ENCODE data around the gene ERBB2.

DNA sequence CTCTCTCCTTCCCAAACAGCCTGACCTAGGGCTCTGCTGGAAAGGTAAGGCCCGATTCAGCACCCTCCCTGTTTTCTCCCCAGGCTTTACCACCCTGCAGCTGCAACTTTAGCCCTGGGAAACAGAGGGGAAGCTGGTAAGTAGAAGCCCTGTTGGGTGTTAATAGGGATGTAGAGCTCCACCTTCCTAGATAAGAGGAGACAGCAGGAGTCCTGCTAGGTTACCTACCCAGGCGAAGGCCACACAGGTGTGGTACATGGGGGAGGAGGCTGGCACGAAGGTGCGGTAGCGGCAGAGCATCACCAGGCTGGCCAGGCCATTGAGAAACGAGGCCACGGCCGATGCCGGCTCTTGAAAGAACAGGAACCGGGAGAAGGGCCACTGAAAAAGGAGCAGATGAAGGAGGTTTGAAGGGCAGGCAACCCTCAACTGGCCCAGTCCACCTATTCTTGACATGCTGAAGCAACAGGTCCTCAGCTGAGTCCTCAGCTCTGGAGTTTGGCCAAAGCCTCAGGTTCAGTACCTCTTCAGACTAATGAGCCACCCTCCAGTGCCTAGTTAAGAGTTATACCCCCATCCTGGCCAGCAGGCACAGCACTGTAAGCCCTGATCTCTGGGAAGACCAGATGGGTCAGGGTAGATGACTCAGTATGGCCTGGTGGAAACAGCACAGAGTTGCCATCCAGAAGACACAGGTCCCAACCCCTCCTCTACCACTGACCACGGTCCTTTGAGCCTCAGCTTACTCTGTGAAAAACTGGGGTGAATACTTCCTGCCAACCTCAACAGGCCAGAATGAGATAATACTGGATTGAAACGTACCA is 15.3 kb upstream of the ERBB2 start:
- TF ChIP-seq, protein P1, sequence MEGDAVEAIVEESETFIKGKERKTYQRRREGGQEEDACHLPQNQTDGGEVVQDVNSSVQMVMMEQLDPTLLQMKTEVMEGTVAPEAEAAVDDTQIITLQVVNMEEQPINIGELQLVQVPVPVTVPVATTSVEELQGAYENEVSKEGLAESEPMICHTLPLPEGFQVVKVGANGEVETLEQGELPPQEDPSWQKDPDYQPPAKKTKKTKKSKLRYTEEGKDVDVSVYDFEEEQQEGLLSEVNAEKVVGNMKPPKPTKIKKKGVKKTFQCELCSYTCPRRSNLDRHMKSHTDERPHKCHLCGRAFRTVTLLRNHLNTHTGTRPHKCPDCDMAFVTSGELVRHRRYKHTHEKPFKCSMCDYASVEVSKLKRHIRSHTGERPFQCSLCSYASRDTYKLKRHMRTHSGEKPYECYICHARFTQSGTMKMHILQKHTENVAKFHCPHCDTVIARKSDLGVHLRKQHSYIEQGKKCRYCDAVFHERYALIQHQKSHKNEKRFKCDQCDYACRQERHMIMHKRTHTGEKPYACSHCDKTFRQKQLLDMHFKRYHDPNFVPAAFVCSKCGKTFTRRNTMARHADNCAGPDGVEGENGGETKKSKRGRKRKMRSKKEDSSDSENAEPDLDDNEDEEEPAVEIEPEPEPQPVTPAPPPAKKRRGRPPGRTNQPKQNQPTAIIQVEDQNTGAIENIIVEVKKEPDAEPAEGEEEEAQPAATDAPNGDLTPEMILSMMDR (IDR thresholded peaks at IDR 0.05): no peak
- TF ChIP-seq POLR2A (IDR thresholded peaks at IDR 0.05): no peak
